22Rv1 (cell line): Measurements from ENCODE around the gene FAM241A.

ENCODE experiments used
- ZFX ChIP-seq: fragments of 450-650 bp; IDR thresholded peaks from 2 replicates; pipeline ENCODE4 v1.6.1; 2017; ENCODE audit warnings: antibody characterized with exemption, borderline replicate concordance
- TF ChIP-seq, protein P1 (sequence below): fragments of 450-650 bp; IDR thresholded peaks from 2 replicates; pipeline ENCODE4 v1.5.1; 2017; ENCODE audit warnings: mild to moderate bottlenecking

DNA sequence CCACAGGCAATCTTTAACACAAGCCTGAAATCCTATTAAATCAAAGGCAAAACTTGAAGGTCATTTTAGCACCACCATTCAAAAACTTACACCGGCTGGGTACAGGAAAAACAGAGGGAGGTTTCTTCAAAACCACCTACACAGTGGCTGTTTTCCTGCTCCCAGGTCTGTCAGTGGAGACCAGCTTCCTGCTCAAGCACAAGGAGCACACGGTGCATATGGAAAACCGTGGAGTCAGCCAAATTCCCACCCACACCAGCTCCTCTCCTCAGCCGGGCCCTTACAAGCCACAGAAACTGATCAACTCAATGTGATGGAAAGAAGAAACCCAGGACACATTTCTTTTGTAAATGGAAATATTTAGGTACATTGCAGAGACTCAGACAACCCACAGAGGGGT lies 14.3 kb upstream of the FAM241A start:
- TF ChIP-seq, protein P1, sequence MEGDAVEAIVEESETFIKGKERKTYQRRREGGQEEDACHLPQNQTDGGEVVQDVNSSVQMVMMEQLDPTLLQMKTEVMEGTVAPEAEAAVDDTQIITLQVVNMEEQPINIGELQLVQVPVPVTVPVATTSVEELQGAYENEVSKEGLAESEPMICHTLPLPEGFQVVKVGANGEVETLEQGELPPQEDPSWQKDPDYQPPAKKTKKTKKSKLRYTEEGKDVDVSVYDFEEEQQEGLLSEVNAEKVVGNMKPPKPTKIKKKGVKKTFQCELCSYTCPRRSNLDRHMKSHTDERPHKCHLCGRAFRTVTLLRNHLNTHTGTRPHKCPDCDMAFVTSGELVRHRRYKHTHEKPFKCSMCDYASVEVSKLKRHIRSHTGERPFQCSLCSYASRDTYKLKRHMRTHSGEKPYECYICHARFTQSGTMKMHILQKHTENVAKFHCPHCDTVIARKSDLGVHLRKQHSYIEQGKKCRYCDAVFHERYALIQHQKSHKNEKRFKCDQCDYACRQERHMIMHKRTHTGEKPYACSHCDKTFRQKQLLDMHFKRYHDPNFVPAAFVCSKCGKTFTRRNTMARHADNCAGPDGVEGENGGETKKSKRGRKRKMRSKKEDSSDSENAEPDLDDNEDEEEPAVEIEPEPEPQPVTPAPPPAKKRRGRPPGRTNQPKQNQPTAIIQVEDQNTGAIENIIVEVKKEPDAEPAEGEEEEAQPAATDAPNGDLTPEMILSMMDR = no peak
- TF ChIP-seq ZFX = no peak
